ENCODE results near the gene XYLT2.

DNA sequence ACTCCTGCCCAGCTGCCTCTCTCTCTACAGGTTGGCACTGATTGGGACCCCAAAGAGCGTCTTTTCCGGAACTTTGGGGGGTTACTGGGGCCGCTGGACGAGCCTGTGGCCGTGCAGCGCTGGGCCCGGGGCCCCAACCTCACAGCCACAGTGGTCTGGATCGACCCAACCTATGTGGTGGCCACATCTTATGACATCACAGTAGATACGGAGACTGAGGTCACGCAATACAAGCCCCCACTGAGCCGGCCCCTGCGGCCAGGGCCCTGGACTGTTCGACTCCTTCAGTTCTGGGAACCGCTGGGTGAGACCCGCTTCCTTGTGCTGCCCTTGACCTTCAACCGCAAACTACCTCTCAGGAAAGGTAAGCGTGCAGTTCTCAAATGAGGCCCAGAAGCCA, 12.3 kb downstream of the XYLT2 start:
- TF ChIP-seq, protein P1, sequence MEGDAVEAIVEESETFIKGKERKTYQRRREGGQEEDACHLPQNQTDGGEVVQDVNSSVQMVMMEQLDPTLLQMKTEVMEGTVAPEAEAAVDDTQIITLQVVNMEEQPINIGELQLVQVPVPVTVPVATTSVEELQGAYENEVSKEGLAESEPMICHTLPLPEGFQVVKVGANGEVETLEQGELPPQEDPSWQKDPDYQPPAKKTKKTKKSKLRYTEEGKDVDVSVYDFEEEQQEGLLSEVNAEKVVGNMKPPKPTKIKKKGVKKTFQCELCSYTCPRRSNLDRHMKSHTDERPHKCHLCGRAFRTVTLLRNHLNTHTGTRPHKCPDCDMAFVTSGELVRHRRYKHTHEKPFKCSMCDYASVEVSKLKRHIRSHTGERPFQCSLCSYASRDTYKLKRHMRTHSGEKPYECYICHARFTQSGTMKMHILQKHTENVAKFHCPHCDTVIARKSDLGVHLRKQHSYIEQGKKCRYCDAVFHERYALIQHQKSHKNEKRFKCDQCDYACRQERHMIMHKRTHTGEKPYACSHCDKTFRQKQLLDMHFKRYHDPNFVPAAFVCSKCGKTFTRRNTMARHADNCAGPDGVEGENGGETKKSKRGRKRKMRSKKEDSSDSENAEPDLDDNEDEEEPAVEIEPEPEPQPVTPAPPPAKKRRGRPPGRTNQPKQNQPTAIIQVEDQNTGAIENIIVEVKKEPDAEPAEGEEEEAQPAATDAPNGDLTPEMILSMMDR (IDR thresholded peaks at IDR 0.05): no peak
- no peak for TF ChIP-seq EZH2phosphoT487 (IDR thresholded peaks at IDR 0.05)
